ENCODE measurements around the gene GRXCR2. TPM values are rescaled to one million over a fixed set of nuclear protein-coding genes. Genes with fewer than 3 reads are reported as not detected.

Gene GRXCR2
- total RNA-seq, 1 donor from 2014 or later = not detected

- Histone ChIP-seq H4K20me1 (ENCODE audit: insufficient read depth, low read length) (no peaks in the 10 kb centered on the region), H3K9ac (ENCODE audit: low read length) (no peak overlapping the region), H3K27me3 (ENCODE audit: insufficient read depth, low read length) (no peaks in the 10 kb centered on the region), H3K4me3 (ENCODE audit: insufficient read depth, low read depth, low read length) (no peak overlapping the region), H2AFZ (ENCODE audit: low read depth, low read length) (no peak overlapping the region), H3K27ac (ENCODE audit: low read depth, low read length) (no peak overlapping the region), H3K79me2 (ENCODE audit: insufficient read depth, low read length) (no peaks in the 10 kb centered on the region), H3K9me3 (ENCODE audit: insufficient read depth, low read depth, low read length) (no peaks in the 10 kb centered on the region), H3K4me1 (ENCODE audit: insufficient read depth, low read length) (peaks cover 5% of the 10 kb centered on the region), H3K4me2 (ENCODE audit: low read length) (no peak overlapping the region), H3K36me3 (ENCODE audit: insufficient read depth, low read length) (no peaks in the 10 kb centered on the region)
- Mint-ChIP-seq H3K9me3 (ENCODE audit: unreplicated experiment) (peaks cover 13% of the 10 kb centered on the region), H3K4me1 (ENCODE audit: low read depth, unreplicated experiment) (no peaks in the 10 kb centered on the region), H3K36me3 (ENCODE audit: low read depth, unreplicated experiment) (no peaks in the 10 kb centered on the region), H3K27ac (ENCODE audit: unreplicated experiment) (no peak overlapping the region), H3K4me3 (ENCODE audit: unreplicated experiment) (no peak overlapping the region), H3K27me3 (ENCODE audit: low read depth, unreplicated experiment) (no peaks in the 10 kb centered on the region)
- DNase-seq (ENCODE audit: low read depth) (peak; percentile 68), FAIRE-seq (no peak)
- TF ChIP-seq EZH2 (IDR thresholded peaks at IDR 0.05; ENCODE audit: insufficient read depth, low read length) = no peak
- no peak for TF ChIP-seq CTCF (IDR thresholded peaks at IDR 0.05; ENCODE audit: insufficient read depth, low read depth, low read length)
These were observed 31.1 kb upstream of the GRXCR2 start for GRCh38 chr5:145903867-145904266.

GRCh38 chr5:145903113-145903512, 30.3 kb upstream of the GRXCR2 start:
- Mint-ChIP-seq H3K27me3 (ENCODE audit: low read depth, unreplicated experiment) (no peaks in the 10 kb centered on the region), H3K4me1 (ENCODE audit: low read depth, unreplicated experiment) (no peaks in the 10 kb centered on the region), H3K36me3 (ENCODE audit: low read depth, unreplicated experiment) (no peaks in the 10 kb centered on the region), H3K27ac (ENCODE audit: unreplicated experiment) (no peak overlapping the region), H3K9me3 (ENCODE audit: unreplicated experiment) (peaks cover 13% of the 10 kb centered on the region), H3K4me3 (ENCODE audit: unreplicated experiment) (no peak overlapping the region)
- Histone ChIP-seq H2AFZ (ENCODE audit: low read depth, low read length) (no peak overlapping the region), H3K4me2 (ENCODE audit: low read length) (no peak overlapping the region), H3K36me3 (ENCODE audit: insufficient read depth, low read length) (no peaks in the 10 kb centered on the region), H3K4me1 (ENCODE audit: insufficient read depth, low read length) (peaks cover 5% of the 10 kb centered on the region), H3K9ac (ENCODE audit: low read length) (no peak overlapping the region), H3K4me3 (ENCODE audit: insufficient read depth, low read depth, low read length) (no peak overlapping the region), H4K20me1 (ENCODE audit: insufficient read depth, low read length) (no peaks in the 10 kb centered on the region), H3K27ac (ENCODE audit: low read depth, low read length) (no peak overlapping the region), H3K27me3 (ENCODE audit: insufficient read depth, low read length) (no peaks in the 10 kb centered on the region), H3K79me2 (ENCODE audit: insufficient read depth, low read length) (no peaks in the 10 kb centered on the region), H3K9me3 (ENCODE audit: insufficient read depth, low read depth, low read length) (no peaks in the 10 kb centered on the region)
- TF ChIP-seq CTCF (IDR thresholded peaks at IDR 0.05; ENCODE audit: insufficient read depth, low read depth, low read length) = peak; percentile 37
- TF ChIP-seq EZH2 (IDR thresholded peaks at IDR 0.05; ENCODE audit: insufficient read depth, low read length) = no peak
- FAIRE-seq = no peak
- no peak for DNase-seq (ENCODE audit: low read depth)

GRCh38 chr5:145902421-145902820, 29.6 kb upstream of the GRXCR2 start:
- no peaks in the 10 kb centered on the region for H3K36me3 ChIP-seq (ENCODE audit: insufficient read depth, low read length)
- H2AFZ ChIP-seq (ENCODE audit: low read depth, low read length) = no peak overlapping the region
- no peak overlapping the region for H3K4me3 Mint-ChIP-seq (ENCODE audit: unreplicated experiment)
- peaks cover 5% of the 10 kb centered on the region for H3K4me1 ChIP-seq (ENCODE audit: insufficient read depth, low read length)
- no peaks in the 10 kb centered on the region for H3K27me3 ChIP-seq (ENCODE audit: insufficient read depth, low read length)
- H3K9ac ChIP-seq (ENCODE audit: low read length) = no peak overlapping the region
- DNase-seq (ENCODE audit: low read depth) = peak; percentile 26
- H3K4me2 ChIP-seq (ENCODE audit: low read length) = no peak overlapping the region
- H3K27ac Mint-ChIP-seq (ENCODE audit: unreplicated experiment) = no peak overlapping the region
- H3K79me2 ChIP-seq (ENCODE audit: insufficient read depth, low read length) = no peaks in the 10 kb centered on the region
- H3K9me3 ChIP-seq (ENCODE audit: insufficient read depth, low read depth, low read length) = no peaks in the 10 kb centered on the region
- no peak overlapping the region for H3K4me3 ChIP-seq (ENCODE audit: insufficient read depth, low read depth, low read length)
- no peaks in the 10 kb centered on the region for H3K36me3 Mint-ChIP-seq (ENCODE audit: low read depth, unreplicated experiment)
- TF ChIP-seq CTCF (IDR thresholded peaks at IDR 0.05; ENCODE audit: insufficient read depth, low read depth, low read length) (no peak), EZH2 (IDR thresholded peaks at IDR 0.05; ENCODE audit: insufficient read depth, low read length) (no peak)
- H3K9me3 Mint-ChIP-seq (ENCODE audit: unreplicated experiment) = peaks cover 13% of the 10 kb centered on the region
- no peak for FAIRE-seq
- H3K4me1 Mint-ChIP-seq (ENCODE audit: low read depth, unreplicated experiment) = no peaks in the 10 kb centered on the region
- no peaks in the 10 kb centered on the region for H3K27me3 Mint-ChIP-seq (ENCODE audit: low read depth, unreplicated experiment)
- no peaks in the 10 kb centered on the region for H4K20me1 ChIP-seq (ENCODE audit: insufficient read depth, low read length)
- H3K27ac ChIP-seq (ENCODE audit: low read depth, low read length) = no peak overlapping the region

Measured in astrocyte (in vitro differentiated cells and primary cell).